ENCODE data around the gene TCF7L1.

TCF7L1 gene

GRCh38 chr2:85156153-85156552 is 23.0 kb downstream of the TCF7L1 start:
- H3K27me3 ChIP-seq (ENCODE audit: control insufficient read depth, low read length): peaks cover 6% of the 10 kb centered on the region; the same call in 1 of the 2 replicates
- no peak overlapping the region for H3K4me3 ChIP-seq (ENCODE audit: low read length)
- no peaks in the 10 kb centered on the region for H3K9me3 ChIP-seq (ENCODE audit: control insufficient read depth, insufficient read depth, low read length)
- no peaks in the 10 kb centered on the region for H3F3A ChIP-seq (ENCODE audit: control insufficient read depth, insufficient read depth)
- H4K20me1 ChIP-seq (ENCODE audit: control insufficient read depth, insufficient read depth, low read depth, low read length): no peaks in the 10 kb centered on the region
- H3K36me3 ChIP-seq (ENCODE audit: control insufficient read depth, low read length): no peaks in the 10 kb centered on the region
- no peak for TF ChIP-seq EZH2phosphoT487 (IDR thresholded peaks at IDR 0.05; ENCODE audit: borderline replicate concordance, low read length)
- TF ChIP-seq CTCF (IDR thresholded peaks at IDR 0.05; ENCODE audit: low read depth, low read length, poor library complexity, severe bottlenecking): no peak
- H3K79me2 ChIP-seq (ENCODE audit: control insufficient read depth, low read length): no peaks in the 10 kb centered on the region
- H3K4me1 ChIP-seq (ENCODE audit: control insufficient read depth, low read length): no peaks in the 10 kb centered on the region
- H3K4me2 ChIP-seq (ENCODE audit: low read length): no peak overlapping the region
- no peaks in the 10 kb centered on the region for H3K9me2 ChIP-seq (replicated peaks; ENCODE audit: control insufficient read depth, low read length)
- H3K27ac ChIP-seq (ENCODE audit: low read depth, low read length): no peak overlapping the region

GRCh38 chr2:85156619-85157018 is 23.4 kb downstream of the TCF7L1 start:
- no peaks in the 10 kb centered on the region for H3K79me2 ChIP-seq (ENCODE audit: control insufficient read depth, low read length)
- no peaks in the 10 kb centered on the region for H3K9me3 ChIP-seq (ENCODE audit: control insufficient read depth, insufficient read depth, low read length)
- H3K4me3 ChIP-seq (ENCODE audit: low read length): no peak overlapping the region
- TF ChIP-seq EZH2phosphoT487 (IDR thresholded peaks at IDR 0.05; ENCODE audit: borderline replicate concordance, low read length) (no peak), CTCF (IDR thresholded peaks at IDR 0.05; ENCODE audit: low read depth, low read length, poor library complexity, severe bottlenecking) (no peak)
- no peaks in the 10 kb centered on the region for H3K4me1 ChIP-seq (ENCODE audit: control insufficient read depth, low read length)
- no peaks in the 10 kb centered on the region for H3K9me2 ChIP-seq (replicated peaks; ENCODE audit: control insufficient read depth, low read length)
- H3K4me2 ChIP-seq (ENCODE audit: low read length): no peak overlapping the region
- H3F3A ChIP-seq (ENCODE audit: control insufficient read depth, insufficient read depth): no peaks in the 10 kb centered on the region
- H3K27me3 ChIP-seq (ENCODE audit: control insufficient read depth, low read length): peaks cover 6% of the 10 kb centered on the region; the same call in 1 of the 2 replicates
- H3K36me3 ChIP-seq (ENCODE audit: control insufficient read depth, low read length): no peaks in the 10 kb centered on the region
- H3K27ac ChIP-seq (ENCODE audit: low read depth, low read length): no peak overlapping the region
- no peaks in the 10 kb centered on the region for H4K20me1 ChIP-seq (ENCODE audit: control insufficient read depth, insufficient read depth, low read depth, low read length)

GRCh38 chr2:85157345-85157744 is 24.2 kb downstream of the TCF7L1 start:
- Histone ChIP-seq H3F3A (ENCODE audit: control insufficient read depth, insufficient read depth) (no peaks in the 10 kb centered on the region), H3K9me2 (replicated peaks; ENCODE audit: control insufficient read depth, low read length) (no peaks in the 10 kb centered on the region), H3K79me2 (ENCODE audit: control insufficient read depth, low read length) (no peaks in the 10 kb centered on the region), H3K4me2 (ENCODE audit: low read length) (no peak overlapping the region), H3K9me3 (ENCODE audit: control insufficient read depth, insufficient read depth, low read length) (no peaks in the 10 kb centered on the region), H3K27ac (ENCODE audit: low read depth, low read length) (no peak overlapping the region), H4K20me1 (ENCODE audit: control insufficient read depth, insufficient read depth, low read depth, low read length) (no peaks in the 10 kb centered on the region), H3K27me3 (ENCODE audit: control insufficient read depth, low read length) (0 out of 2 replicates have a peak, but pooled peaks cover 2% of the 10 kb centered on the region), H3K36me3 (ENCODE audit: control insufficient read depth, low read length) (no peaks in the 10 kb centered on the region), H3K4me3 (ENCODE audit: low read length) (no peak overlapping the region), H3K4me1 (ENCODE audit: control insufficient read depth, low read length) (no peaks in the 10 kb centered on the region)
- TF ChIP-seq EZH2phosphoT487 (IDR thresholded peaks at IDR 0.05; ENCODE audit: borderline replicate concordance, low read length) (no peak), CTCF (IDR thresholded peaks at IDR 0.05; ENCODE audit: low read depth, low read length, poor library complexity, severe bottlenecking) (no peak)
